HG03095 (cell line): ENCODE data around the gene SDHAF1.
A peak's percentile ranks its signal among the peaks of the same experiment; 100 is the strongest.
"Not testable (repeated sequence)": the region's sequence is repeated elsewhere in the genome, so short reads cannot be mapped to it uniquely, and the experiment has no call there.

Experiments used
- ATAC-seq: cut with Tn5 transposase; IDR thresholded peaks from one replicate; pipeline ENCODE4 v1.9.1; 2021; ENCODE audit warnings: moderate library complexity; ENCODE audit not compliant: unreplicated experiment

Gene SDHAF1, protein sequence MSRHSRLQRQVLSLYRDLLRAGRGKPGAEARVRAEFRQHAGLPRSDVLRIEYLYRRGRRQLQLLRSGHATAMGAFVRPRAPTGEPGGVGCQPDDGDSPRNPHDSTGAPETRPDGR

DNA sequence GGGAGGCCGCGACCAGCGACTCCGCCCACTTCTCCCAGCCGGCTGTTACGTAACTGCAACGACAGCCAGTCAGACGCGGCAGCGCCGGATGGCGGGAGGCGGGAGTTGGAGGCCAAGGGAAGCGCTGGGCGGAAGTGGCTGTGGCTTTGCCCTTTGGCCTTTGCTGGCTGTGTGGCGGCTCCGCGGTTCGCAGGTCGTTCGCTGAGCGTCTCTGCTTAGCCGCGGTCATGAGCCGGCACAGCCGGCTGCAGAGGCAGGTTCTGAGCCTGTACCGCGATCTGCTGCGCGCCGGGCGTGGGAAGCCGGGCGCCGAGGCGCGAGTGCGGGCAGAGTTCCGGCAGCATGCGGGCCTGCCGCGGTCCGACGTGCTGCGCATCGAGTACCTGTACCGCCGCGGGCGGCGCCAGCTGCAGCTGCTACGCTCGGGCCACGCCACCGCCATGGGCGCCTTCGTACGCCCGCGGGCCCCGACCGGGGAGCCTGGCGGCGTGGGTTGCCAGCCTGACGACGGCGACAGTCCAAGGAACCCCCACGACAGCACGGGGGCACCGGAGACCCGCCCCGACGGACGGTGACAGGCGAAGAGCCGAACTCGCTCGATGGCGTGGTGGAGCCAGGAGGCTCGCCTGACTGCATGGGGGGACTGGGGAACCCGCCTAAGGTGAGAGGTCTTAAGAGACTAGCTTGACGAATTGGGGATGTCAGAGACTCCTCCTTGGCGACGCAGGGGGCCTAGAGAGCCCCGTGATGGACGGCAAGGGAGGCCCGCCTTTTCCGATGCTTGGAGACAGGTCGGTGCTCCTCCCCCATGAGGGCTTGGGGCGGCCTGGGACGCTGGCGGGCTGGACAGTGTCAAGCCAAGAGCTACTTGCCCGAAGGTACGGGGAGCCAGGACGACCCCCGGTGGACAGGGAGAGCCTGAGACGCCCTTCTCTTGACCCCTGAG lies at the start of gene SDHAF1:
Gene SDHAF1, plus strand, starts transcription at position 141 of the 946 bp plus-strand sequence. Its CDS starts 87 bp downstream, at position 228.
- ATAC-seq: peak; percentile 78

DNA sequence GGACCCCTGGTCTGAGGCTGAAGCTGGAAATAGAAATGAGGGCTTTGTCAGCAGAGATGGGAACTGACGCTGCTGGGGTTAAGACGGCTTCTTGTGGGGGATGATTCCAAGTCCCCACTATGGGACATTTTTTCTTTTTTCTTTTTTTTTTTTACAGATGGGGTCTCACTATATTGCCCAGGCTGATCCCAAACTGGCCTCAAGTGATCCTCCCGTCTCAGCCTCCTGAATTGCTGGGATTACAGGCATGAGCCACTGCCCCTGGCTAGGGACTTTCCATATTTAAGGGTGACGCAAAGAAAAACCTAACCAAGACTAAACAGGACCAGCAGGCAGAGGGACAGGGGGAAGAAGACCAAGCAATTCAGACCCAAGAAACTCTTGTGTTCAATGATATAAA lies 48.8 kb upstream of the SDHAF1 start:
- ATAC-seq: no peak

DNA sequence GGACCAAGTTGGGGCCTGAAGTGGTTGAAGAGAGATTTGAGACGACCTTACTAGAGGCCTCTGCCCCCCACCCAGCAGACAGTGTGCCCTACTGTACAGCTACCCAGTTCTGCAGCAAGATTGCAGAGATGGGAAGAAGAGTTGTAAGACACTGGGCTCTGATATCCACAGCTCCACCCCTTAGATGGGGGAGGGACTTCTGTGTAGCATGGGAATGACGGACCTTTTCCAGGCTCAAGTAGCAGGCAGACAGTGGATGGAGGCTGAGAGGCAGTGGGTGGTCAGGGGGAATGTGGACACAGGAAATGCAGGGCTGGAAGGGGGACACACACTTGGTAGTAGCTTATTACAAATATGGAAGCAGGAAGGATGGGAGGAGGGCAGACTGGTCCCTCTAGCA lies 45.9 kb upstream of the SDHAF1 start:
- no peak for ATAC-seq

DNA sequence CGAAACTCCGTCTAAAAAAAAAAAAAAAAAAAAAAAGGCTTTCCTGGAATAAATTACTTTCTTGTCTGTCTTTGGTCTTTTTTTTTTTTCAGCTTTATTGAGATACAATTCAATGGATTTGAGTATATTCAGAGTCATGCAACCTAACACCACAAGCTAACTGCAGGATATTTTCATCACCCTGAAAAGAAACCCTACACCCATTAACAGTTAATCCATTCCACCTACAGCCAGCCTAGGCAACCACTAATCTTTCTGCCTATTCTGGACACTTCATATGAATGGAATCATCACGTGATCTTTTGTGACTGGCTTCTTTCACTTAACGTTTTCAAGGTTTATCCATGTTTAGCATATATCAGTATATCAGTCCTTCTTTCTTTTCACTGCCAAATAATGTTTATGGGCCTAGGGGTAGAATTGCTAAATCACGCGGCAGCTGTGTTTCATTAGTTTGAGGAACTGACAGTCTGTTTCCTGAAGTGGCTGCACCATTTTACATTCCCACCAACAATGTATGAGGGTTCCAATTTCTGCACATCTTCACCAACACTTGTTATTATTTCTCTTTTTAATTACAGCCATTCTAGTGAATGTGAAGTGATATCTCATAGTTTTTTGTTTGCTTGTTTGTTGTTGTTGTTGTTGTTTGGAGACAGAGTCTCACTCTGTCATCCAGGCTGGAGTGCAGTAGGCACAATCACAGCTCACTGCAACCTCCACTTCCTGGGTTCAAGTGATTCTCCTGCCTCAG lies 38.9 kb upstream of the SDHAF1 start:
- ATAC-seq: no peak

DNA sequence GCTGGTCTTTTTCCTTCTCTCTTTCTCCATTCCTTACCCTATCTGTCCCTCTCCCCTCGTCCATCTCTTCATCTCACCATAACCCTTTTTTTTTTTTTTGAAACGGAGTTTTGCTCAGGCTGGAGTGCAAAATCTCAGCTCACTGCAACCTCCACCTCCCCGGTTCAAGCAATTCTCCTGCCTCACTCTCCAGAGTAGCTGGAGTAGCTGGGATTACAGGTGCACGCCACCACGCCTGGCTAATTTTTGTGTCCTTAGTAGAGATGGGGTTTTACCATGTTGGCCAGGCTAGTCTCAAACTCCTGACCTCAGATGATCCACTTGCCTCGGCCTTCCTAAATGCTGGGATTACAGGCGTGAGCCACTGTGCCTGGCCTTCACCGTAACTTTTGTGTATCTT lies 37.6 kb upstream of the SDHAF1 start:
- not testable (repeated sequence) for ATAC-seq

DNA sequence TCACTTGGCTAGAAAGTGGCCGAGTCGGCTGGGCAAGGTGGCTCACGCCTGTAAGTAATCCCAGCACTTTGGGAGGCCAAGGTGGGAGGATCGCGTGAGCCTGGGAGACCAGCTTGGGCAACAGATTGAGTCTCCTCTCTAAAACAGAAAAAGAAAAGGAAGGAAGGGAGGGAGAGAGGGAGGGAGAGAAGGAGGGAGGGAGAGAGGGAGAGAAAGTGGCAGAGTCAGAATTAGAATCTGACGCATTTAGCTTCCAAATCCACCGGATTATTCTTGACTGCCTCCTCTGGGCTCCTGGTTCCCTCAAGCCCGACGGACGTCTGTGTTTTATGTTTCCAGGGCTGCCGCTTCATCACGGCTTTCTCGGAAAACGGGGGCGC lies 36.3 kb upstream of the SDHAF1 start:
- ATAC-seq: no peak

DNA sequence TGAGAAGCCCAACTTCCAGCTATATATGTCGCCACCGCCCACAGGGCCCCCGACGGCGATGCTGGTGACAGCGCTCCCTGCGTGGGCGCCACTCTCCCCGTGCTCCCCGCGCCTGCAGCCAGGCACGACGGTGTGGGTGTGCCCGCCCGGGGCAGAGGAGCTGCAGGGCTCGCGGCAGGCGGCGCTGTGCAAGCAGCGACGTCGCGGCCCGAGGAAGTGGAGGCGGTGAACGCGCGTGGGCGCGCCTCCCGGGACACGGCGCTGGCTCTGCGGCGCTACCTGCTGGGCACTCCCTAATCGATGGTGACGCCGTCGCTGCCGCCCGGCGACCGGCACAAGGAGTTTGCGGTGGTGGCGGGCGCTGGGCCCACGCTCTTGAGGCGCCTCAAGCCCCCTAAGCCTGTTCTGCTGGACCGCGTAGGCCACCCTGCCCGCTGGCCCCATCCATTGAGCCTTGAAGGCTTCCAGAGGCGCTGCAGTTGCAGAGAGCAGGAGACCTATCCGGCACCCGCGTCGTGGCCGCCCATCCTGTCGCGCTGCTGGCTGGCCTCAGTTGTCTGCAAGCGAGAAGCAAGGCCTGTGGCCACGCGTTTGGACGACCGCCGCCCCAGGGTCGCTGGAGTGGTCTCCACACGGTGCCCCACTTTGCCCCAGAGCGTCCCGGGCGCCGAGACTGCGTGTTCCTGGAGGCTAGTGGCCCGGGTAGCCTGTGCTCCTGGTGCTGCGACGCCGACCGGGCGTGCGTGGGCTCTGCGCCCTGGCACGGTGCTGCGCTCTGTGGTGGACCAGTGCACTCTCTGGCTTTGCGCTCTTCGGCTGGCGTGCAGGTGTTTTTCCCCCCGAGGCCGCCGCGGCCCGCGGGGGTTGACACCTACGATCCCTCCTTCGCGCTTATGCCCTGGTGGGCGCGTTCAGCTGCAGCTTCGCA lies 35.7 kb upstream of the SDHAF1 start:
- no peak for ATAC-seq

DNA sequence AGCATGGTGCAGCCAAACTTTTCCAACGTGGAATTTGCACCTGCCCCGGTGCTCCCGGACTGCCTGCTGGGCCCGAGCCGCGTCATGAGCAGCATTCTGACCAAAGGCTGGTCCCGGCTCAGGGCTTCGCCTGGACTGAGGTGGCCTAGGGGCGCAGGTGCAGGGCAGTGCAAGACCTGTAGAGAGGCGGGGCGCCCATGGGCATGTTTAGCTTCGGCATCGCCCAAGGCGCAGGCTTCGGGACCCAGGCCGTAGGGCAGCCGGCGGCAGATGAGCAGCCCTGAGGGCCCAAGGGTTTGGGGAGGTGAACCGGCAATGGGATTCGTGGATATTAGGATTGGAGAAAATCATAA lies 35.0 kb upstream of the SDHAF1 start:
- ATAC-seq: no peak

DNA sequence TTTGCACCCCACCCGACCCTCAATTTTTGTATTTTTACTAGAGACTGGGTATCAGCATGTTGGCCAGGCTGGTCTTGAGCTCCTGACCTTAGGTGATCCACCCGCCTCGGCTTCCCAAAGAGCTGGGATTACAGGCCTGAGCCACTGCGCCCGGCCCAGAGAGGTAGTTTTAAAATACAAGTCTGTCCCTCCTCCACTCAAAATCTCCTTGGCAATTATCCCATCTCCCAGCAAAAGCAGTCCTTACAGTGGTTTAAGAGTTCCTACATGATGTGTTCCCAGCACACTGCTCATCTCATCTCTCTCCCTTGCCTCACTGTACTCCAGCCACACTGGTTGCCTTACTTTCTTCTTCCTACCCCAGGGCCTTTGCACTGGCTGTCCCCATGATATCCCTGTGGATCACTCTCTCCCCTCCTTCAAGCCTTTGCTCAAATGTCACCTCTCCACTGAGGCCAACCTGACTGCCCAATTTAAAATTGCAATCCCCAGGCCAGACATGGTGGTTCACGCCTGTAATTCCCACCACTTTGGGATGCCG lies 34.5 kb upstream of the SDHAF1 start:
- ATAC-seq: no peak

DNA sequence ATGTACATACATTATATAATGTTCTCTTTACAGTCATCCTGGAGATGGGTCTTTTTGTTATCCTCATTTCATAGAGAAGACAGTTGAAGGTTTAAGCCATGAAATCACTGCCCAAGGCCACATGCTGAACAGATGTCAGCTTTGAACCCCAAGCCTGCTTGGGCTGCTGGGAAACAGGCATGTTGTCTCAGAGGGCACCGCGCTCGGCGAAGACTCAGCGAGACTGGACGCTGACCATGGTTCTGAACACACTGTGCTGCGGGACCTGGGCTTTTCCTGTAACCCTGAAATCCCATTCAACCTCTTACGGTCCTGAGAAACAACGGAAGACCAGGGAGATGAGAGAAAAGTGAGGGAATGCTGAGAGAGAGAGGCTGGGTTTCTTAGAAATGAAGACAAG lies 31.5 kb upstream of the SDHAF1 start:
- ATAC-seq: no peak

DNA sequence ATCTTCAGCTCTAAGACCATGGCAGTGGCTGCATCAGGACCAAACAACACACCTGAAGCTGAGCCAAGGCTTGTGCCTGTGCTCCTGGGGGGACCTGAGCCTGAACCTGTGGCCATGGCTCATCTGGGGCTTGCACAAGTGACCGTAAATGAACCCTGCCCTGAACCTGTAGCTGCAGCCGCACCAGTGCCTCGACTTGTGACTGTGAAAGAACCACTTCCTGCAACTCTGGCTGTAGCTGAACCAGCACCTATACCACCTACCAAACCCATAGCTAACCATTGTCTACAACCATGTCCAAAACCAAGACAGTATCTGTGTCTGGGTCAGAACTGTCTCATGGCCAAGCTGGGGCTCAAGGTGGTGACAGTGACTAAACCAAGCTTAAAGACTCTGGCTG lies 28.2 kb upstream of the SDHAF1 start:
- no peak for ATAC-seq

DNA sequence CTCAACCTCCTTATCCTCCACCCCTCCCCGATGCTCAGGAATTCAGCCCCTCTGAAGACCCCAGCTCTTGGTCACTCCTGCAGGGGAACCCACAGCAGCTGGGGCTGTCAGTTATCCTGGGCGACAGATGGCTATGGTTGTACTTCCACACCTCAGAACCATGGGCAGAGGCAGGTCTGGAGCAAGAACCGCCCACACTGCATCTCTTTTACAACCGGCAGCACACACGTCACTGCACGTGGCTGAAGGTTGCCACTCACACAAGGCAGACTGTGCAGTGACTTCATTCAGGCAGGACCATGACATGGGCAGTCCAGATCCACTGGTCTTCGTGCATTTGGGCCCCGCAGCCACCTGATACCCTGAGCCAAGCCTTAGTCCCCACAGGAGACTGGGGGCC lies 21.5 kb upstream of the SDHAF1 start:
- no peak for ATAC-seq

DNA sequence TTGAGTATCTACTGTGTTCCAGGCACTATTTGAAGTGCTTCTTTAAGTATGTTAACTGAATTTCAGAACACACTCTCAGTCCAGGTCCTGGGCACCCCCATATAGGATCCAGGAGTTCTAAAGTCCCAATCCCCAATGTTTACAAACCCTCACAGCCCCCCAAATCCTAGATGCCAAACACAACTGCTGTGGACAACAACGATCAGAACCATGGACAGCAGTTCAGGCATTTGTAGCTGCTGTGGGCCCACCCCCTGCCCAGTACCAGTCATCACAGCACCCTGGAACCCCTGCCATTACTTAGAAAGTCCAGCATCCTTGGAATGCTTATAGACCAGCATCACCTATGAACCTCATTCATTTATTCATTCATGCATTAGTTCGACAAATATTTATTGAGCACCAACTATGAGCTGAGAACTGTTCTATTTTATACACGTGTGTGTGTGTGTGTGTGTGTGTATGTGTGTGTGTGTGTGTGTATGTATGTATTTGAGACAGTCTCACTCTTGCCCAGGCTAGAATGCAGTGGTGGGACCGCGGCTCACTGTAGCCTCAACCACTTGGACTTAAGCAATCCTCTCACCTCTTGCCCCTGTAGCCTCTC lies 19.3 kb upstream of the SDHAF1 start:
- no peak for ATAC-seq

DNA sequence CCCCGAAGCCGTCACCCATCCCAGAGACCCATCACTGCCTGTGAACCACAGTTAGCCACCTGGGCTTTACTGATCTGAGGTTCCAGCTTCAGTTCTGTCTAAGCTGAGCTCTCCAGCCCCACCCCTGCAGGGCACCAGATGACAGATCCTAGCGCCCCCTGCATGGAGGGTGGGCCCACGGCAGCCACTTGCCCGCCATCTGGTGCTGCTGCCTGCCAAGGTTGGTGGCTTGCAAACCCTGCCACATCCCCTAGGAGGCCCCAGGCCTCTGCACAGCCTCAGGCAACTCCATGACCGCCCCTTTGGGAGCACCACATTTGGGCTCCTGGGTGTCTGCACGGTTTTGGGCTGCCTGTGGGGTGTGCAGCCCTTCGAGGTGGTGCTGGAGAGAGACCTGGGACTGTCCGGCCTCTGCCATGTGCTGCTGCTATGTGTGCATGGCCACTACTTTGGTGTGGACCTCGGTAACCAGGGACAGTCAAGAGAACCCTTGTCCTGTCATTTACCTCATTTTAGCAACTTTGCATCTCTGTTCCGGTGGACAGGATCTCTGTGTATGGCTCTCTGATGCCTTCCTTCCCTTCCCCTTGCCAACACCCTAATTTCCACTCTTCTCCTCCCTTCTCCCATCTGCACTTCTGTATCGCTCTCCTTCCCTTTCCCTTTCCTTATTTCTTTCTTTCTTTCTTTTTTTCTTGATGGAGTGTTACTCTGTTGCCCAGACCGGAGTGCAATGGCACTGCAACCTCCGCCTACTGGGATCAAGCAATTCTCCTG lies 17.4 kb upstream of the SDHAF1 start:
- no peak for ATAC-seq

DNA sequence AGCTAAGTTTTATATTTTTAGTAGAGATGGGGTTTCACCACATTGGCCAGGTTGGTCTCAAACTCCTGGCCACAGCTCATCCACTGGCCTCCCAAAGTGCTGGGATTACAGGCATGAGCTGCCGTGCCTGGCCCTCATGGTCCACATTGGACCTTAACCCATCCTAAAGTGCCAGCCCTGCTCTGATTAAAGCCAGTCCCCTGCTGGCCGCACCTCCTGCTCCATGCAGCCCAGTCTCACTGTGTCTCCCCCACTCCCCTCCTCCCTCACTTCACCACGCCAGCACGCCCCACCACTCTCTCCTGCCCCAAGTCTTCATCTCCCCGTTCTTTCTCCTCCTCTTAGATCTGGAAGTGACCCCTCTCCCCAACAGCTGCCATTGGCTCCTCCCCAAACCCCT lies 16.7 kb upstream of the SDHAF1 start:
- no peak for ATAC-seq

DNA sequence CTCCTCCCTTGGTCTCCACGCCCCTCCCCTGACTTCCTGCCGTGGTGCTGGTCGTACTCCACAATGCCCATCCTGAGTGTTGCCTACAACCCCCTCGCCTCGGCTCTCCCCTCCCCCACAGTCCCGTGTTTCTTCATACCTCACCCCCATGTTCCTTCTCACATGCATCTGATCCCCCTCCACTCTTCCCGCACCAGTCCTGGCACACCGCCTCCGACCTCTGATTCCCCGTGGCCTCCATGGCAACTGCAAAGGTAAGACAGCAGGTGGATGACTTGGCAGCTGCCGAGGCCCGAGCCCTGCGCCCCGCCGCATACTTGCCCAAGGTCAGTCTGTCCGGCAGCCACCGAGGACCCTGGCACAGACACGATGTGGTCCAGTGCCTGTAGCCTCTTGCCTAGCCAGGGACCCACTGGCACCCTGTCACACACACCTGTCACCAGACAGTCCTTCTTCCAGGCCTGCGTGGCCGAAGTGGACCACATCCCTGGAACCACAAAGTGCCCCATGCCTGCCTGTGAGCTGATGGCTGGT lies 16.1 kb upstream of the SDHAF1 start:
- no peak for ATAC-seq

DNA sequence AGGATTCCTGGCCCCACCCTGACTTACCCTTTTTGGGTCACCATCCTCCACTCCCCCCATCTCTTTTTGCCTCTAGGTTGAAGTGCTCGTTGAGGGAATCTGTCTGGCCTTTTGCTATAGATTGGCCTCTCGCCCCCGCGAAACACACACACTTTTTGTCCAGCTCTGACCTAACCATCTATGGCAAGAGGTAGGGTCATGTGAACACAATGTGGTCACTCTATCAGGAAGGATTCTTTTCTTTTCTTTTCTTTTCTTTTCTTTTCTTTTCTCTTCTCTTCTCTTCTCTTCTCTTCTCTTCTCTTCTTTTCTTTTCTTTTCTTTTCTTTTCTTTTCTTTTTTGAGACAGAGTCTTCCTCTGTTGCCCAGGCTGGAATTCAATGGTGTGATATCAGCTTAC lies 14.0 kb upstream of the SDHAF1 start:
- not testable (repeated sequence) for ATAC-seq

DNA sequence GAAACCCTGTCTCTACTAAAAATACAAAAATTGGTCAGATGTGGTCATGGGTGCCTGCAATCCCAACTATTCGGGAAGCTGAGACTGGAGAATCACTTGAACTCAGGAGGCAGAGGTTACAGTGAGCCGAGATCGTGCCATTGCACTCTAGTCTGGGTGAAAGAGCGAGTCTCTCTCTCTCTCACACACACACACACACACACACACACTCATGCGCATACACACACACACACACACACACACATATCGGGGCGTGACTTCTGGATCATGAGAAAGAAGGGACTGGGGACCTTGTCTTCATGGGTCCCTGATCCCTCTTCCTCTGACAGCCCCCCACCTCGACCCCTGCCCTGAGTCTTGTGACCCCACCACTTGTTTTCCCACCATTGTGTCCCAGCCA lies 11.8 kb upstream of the SDHAF1 start:
- ATAC-seq: no peak

DNA sequence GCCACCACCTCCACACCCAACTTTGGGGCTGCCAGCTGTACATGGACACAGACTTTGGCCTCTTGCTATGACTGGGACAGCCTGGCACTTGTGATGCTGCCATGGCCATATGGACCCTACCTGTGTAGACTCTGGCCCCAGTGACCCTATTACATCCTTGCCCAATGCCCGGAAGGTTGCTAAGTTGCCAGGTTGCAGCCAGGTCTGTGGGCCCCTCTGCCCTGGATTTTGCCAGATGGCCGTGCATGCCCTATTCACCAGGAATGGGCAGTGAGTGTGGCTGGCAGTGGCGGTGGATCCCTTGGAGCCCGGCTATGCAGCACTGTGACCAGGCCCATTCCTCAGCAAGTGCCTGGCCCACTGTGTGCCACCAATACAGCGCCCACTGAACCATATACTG lies 8.9 kb upstream of the SDHAF1 start:
- ATAC-seq: no peak
